Activated B cell treated with CpG ODN at 0.5 μM for 24 hours (primary cell): ENCODE measurements around the gene CCNI2. TPM values are rescaled to one million over a fixed set of nuclear protein-coding genes. Genes with fewer than 3 reads are reported as not detected.

Experiments
- ATAC-seq: fragments of 200-7000 bp; cut with Tn5 transposase; one replicate; pipeline ENCODE4 v1.10.0; 2021; ENCODE audit warnings: low read depth, mild to moderate bottlenecking, moderate library complexity
- CTCF ChIA-PET: fragments of 350-600 bp; sonication (Branson Sonifier 250); formaldehyde crosslinking; loops from one replicate; lab custom pipeline; 2021; ENCODE audit warnings: antibody characterized with exemption; lab: Charles Lee
- POLR2A ChIA-PET: fragments of 350-600 bp; sonication (Branson Sonifier 250); formaldehyde crosslinking; loops from one replicate; lab custom pipeline; 2021; ENCODE audit warnings: antibody characterized with exemption; lab: Charles Lee
- DNase-seq: peaks from one replicate; pipeline ENCODE4 v3.0.0; 2022
- H3K27ac Mint-ChIP-seq: one replicate; pipeline ENCODE4 v1.8.0; 2020; ENCODE audit warnings: mixed read lengths
- H3K27me3 Mint-ChIP-seq: one replicate; pipeline ENCODE4 v1.8.0; 2021; ENCODE audit warnings: mixed read lengths
- H3K36me3 Mint-ChIP-seq: one replicate; pipeline ENCODE4 v1.8.0; 2021; ENCODE audit warnings: low read depth, mixed read lengths
- H3K4me1 Mint-ChIP-seq: one replicate; pipeline ENCODE4 v1.8.0; 2021; ENCODE audit warnings: mixed read lengths
- H3K4me3 Mint-ChIP-seq: one replicate; pipeline ENCODE4 v1.8.0; 2020; ENCODE audit warnings: mild to moderate bottlenecking, mixed read lengths
- H3K9me3 Mint-ChIP-seq: one replicate; pipeline ENCODE4 v1.8.0; 2020; ENCODE audit warnings: mixed read lengths
- CTCF ChIP-seq: fragments of 200-600 bp; IDR thresholded peaks from one replicate; pipeline ENCODE4 v1.8.0; 2022; ENCODE audit warnings: antibody characterized with exemption, mild to moderate bottlenecking
- intact Hi-C: fragments of 100-400 bp; cut with micrococcal nuclease; formaldehyde crosslinking; loops from one replicate; pipeline ENCODE4 v1.15.1; 2024
- total RNA-seq: library from RNA; stranded (reverse); gene quantifications from 2 replicates; pipeline ENCODE4 v1.2.3, GENCODE V29; 2022

The CCNI2 gene
- total RNA-seq, 1 donor from 2014 or later, result 0.44 TPM

- Mint-ChIP-seq H3K4me3 (no peak overlapping the region), H3K27ac (no peak overlapping the region), H3K36me3 (no peaks in the 10 kb centered on the region), H3K9me3 (no peaks in the 10 kb centered on the region), H3K27me3 (peaks cover 14% of the 10 kb centered on the region), H3K4me1 (peaks cover 19% of the 10 kb centered on the region)
- TF ChIP-seq CTCF, result no peak
- intact Hi-C loops, result no loop called here
- ChIA-PET CTCF (no interaction called here), POLR2A (no interaction called here)
- ATAC-seq (no peak), DNase-seq (no peak)
Observed at GRCh38 chr5:132749506-132749905, 2.3 kb downstream of the CCNI2 start.

- CTCF ChIA-PET, result no interaction called here
- no peak for ATAC-seq
- intact Hi-C loops, result loop anchor here (1.0 kb wide), 1 partner anchor 13 kb away; the partner anchor contains the start of gene KIF3A
- no peak for TF ChIP-seq CTCF
- Mint-ChIP-seq H3K4me3 (no peak overlapping the region), H3K4me1 (peaks cover 19% of the 10 kb centered on the region), H3K27me3 (peaks cover 9% of the 10 kb centered on the region), H3K9me3 (no peaks in the 10 kb centered on the region), H3K36me3 (no peaks in the 10 kb centered on the region), H3K27ac (peak overlapping the region; percentile 36)
- DNase-seq, result no peak
- POLR2A ChIA-PET, result no interaction called here
Observed at GRCh38 chr5:132750471-132751230, 3.4 kb downstream of the CCNI2 start.

- intact Hi-C loops, result loop anchor here (1.0 kb wide), 1 partner anchor 14 kb away; the partner anchor contains the start of gene KIF3A
- DNase-seq, result no peak
- H3K4me1 Mint-ChIP-seq, result peaks cover 19% of the 10 kb centered on the region
- CTCF ChIA-PET, result no interaction called here
- TF ChIP-seq CTCF, result no peak
- H3K36me3 Mint-ChIP-seq, result no peaks in the 10 kb centered on the region
- peaks cover 5% of the 10 kb centered on the region for H3K27me3 Mint-ChIP-seq
- POLR2A ChIA-PET, result interaction anchor here (0.6 to 0.8 kb wide), 2 partner anchors 14 to 67 kb away, joined by 4 to 5 read pairs; partner anchors contain the start of gene KIF3A
- no peak overlapping the region for H3K4me3 Mint-ChIP-seq
- no peaks in the 10 kb centered on the region for H3K9me3 Mint-ChIP-seq
- peak overlapping the region; percentile 36 for H3K27ac Mint-ChIP-seq
- no peak for ATAC-seq
Observed at GRCh38 chr5:132751444-132751843, 4.2 kb downstream of the CCNI2 start.

DNA sequence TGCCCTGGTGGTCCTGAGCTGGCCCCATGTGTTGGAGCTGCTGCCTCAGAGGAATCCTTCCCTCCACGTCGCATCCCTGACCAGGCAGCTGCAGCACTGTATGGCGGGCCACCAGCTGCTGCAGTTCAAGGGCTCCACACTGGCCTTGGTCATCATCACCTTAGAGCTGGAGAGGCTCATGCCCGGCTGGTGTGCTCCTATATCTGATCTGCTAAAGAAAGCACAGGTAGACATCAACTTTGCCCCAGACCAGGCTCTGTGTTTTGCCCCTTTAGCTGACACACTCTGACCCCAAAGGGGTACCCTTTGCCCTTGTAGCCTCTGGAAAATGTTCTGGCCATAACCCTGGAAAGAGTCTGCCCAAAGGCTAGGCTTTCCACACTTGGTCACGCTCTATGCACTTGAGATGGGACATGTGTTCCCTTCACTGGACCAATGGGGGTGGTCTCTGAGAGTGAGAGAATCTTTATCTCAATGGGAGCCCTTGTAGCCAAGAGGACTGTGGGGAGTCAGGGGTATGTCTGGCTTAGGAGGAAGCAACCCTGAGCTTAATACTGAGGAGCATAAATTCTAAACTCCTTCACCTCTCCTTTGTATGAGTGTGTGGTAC is 4.8 kb downstream of the CCNI2 start:
- intact Hi-C loops, result loop anchor here (1.0 kb wide), 1 partner anchor 15 kb away; the partner anchor contains the start of gene KIF3A

More for the DNA sequence above, 4.8 kb downstream of the CCNI2 start:
- Mint-ChIP-seq H3K27ac (no peak overlapping the region), H3K4me1 (peaks cover 19% of the 10 kb centered on the region), H3K27me3 (peaks cover 5% of the 10 kb centered on the region), H3K4me3 (no peak overlapping the region), H3K36me3 (no peaks in the 10 kb centered on the region), H3K9me3 (no peaks in the 10 kb centered on the region)
- no peak for TF ChIP-seq CTCF
- ATAC-seq (no peak), DNase-seq (no peak)
- ChIA-PET CTCF (no interaction called here), POLR2A (interaction anchor here (0.6 to 0.8 kb wide), 2 partner anchors 14 to 68 kb away, joined by 4 to 5 read pairs; partner anchors contain the start of gene KIF3A)
